ENCODE measurements around the gene NDUFAF2.

GRCh38 chr5:61151893-61152292, 206.9 kb downstream of the NDUFAF2 start:
- TF ChIP-seq CTCF (IDR thresholded peaks at IDR 0.05; ENCODE audit: low read depth, low read length) (no peak), EZH2phosphoT487 (IDR thresholded peaks at IDR 0.05; ENCODE audit: low read depth) (no peak)
